NCI-H1694 (cell line): ENCODE measurements around the gene TNFSF11.

Source experiments
- DNase-seq: peaks from one replicate; lab custom pipeline; 2025; lab: John Stamatoyannopoulos, UW

The TNFSF11 gene

DNA sequence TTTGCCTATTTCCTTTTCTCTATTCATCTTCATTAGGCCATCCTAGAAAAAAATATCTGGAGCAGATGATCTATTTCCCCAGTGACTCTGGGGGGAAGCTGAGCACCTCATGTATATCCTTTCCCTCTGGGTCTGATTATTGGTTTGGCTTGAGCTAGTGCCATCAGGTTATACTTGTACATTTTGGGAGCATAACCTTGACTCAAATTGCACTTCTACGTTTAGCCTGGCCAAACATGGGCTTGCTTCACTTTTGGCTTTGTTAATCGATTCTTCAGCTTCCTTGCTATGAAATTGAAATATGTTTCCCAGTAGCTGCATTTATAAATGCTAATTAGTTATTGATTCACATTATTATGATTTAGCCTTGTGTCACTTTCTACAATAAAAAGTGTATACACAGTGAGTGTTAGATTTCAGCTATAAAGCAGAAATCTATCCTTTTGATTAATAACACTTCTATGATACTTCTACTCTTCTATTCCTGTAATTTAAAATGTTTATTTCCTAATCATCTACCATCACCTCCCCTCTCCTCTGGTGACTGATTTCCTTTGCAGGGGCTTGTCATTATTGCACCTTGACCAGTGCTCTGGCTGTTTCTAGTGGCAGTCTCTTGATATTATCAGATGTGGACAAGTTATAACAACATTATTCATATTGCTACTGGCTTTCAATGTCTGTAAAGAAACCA is 37.3 kb downstream of the TNFSF11 start:
- no peak for DNase-seq

DNA sequence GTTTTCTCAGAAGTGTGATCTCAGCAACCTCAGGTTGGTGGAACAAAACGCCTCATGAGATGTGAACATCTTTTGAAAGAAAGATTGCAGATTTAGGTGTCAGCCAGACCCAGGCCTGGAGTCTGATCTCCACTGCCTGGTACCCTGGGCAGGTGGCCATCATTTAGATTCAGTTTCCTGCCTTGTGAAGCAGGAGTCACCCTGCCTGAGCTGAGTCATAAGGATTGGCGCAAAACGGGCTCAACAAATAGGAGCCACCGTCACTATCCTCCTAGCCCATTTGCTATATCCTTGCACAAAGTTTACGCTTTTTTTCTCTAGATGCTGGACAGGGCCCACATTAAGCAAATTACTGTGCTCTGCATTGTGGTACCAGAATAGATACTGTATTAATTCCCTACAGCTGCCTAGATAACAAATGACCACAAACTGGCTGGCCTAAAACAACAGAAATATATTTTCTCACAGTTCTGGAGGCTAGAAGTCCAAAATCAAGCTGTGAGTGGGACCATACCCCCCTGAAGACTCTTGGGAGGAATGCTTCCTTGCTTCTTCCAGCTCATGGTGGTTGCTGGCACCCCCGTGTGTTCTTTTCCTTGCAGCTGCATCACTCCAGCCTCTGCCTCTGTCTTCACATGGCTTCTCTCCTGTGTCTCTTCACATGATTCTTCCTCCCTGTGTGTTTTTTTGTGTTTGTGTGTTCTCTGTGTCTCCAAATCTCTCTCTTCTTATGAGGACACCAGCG is 38.2 kb downstream of the TNFSF11 start:
- no peak for DNase-seq

- DNase-seq, result no peak
These were observed 40.6 kb downstream of the TNFSF11 start for GRCh38 chr13:42614436-42615035.

- DNase-seq, result no peak
These were observed 41.7 kb downstream of the TNFSF11 start for GRCh38 chr13:42615691-42616090.

GRCh38 chr13:42617221-42617620 is 43.3 kb downstream of the TNFSF11 start:
- DNase-seq, result no peak

DNA sequence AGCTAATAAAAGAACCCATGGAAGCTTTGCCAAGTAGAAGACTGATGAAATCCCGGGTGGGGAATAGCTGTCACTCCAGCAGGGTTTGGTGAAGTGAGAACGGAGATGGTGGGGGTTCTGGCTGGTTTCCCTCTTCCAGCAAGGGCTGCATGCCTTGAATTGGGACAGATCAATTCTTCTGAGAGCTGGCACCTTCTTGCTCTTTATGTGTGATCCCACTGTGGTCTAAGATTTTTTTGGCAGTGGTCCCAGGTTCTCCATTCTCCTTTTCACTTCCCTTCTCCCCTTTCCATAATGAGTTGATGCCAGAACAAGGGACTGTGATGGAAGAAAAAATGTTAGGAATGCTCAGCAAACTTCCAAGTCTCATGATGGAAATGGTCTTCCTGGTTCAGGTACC is 50.0 kb downstream of the TNFSF11 start:
- DNase-seq, result no peak

DNA sequence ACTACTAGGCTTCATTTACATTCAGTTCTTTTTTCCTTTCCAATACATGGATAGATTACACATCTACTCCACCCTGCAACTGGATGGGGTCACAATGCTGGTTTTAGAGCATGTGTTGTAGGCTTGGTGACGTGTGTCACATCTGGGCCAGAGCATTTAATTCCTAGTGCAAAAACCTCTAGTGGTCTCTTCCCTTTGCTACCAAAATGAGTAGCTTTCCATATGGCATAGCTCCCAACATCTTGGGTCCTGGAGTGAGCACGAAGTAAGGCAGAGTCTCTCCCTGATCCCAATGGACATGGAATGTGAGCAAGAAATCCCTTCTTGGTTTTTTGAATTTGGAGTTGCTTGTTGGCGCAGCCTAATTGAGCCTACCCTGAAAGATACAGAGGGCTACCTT is 51.7 kb downstream of the TNFSF11 start:
- no peak for DNase-seq

DNA sequence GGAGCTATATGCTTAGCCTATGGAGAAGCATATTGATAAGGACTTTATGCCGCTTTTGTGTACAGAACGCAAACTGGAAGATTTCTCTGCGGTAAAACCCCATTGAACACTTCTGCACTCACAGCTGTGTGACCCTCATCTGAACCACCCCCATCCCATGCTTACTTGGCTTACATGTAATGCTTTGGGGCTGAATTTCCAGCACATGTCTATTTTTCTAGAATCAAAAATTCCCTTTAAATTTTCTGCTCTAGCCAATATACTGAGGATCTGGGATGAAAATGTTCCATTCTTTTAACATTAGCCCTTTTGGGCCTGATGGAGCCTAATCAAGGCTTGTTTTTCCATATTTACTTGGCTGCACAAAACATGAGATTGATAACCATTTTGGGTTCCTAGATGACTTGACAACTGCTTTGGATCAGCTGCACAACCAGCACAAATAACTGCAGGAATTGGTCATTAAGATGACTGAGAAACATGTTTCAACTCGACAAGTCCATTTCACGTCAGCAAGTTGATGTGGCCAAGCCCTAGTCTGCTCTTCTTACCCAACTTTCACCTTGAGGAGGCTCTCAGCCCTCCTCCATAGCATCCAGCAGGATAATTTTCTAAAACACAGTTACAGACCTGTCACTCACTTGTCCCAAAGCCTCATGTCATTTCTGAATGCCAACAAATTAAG is 52.4 kb downstream of the TNFSF11 start:
- no peak for DNase-seq

GRCh38 chr13:42628666-42629065 is 54.7 kb downstream of the TNFSF11 start:
- no peak for DNase-seq

DNA sequence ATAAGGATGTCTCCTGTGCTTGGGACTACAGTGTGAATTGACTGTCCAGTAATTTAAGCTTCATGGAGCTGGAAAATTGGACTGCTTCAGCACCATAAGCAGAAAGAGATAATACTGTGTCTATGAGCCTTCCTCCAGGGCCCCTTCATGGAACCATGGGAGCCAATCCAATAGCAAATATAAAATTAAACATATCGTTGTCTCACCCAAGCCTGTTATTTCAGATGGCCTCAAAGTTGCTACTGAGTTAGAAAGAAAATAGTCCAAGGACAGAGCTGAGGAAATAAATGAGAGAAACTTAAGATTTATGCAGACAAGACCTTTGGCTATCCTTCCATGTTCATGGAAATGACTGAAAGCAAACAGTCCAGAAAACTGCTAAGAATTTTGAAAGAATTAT is 57.2 kb downstream of the TNFSF11 start:
- DNase-seq, result no peak

DNA sequence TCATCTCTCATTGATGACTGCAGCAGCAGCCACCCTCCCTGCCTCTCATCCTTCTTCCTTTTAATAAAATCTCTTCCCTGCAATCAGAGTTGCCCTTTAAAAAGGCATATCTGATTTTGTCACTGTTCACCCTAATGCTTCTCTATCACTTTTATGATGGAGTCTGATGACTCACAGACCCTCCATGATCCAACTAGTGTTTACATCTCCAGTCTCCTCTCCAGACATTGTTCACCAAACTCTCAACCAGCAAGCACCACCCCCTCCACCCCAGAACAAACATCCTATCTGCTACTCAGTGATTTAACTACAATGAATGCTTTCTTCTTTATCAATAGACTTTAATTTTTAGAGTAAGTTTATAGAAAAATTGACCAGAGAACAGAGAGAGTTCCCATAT is 59.5 kb downstream of the TNFSF11 start:
- no peak for DNase-seq

- DNase-seq, result no peak
These were observed 64.1 kb downstream of the TNFSF11 start for GRCh38 chr13:42638101-42638500.

DNA sequence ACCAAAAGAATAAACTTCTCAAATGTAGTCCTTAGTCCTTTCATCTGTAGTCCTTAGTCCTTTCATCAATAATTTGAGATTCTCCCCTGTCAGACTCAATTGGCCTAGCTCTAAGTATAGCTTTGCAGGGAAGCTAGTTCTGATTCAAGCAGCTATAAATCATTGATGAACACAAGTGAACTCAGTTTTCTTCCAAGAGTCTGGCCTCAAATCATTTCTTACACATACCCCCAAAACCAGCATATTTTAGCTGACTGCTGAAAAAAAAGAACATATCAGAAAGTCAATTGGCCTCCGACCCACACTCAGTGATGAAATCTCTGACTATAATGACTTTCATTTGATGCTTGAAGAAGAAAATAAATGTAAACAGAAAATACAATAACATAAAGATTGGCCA is 64.9 kb downstream of the TNFSF11 start:
- no peak for DNase-seq

DNA sequence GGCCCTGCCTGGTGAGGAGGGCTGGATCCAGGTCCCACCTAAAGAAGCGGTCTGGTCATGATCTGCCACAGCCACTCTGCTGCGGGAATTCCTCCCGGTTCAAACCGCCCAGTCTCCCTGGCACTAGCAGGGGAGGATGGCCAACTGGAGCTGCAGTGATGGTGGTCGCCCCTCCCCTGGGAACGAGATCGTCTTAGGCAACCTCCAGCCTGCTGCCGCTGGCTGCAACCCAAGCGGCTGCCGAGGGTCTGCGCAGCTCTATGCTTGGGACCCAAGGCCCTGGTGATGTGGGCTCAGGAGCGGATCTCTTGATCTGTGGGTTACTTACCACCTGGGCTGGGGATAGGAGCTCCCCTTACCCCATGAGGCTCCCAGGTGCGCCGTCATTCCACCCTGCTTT is 69.1 kb downstream of the TNFSF11 start:
- DNase-seq, result no peak

GRCh38 chr13:42644841-42645240 is 70.9 kb downstream of the TNFSF11 start:
- DNase-seq, result no peak

DNA sequence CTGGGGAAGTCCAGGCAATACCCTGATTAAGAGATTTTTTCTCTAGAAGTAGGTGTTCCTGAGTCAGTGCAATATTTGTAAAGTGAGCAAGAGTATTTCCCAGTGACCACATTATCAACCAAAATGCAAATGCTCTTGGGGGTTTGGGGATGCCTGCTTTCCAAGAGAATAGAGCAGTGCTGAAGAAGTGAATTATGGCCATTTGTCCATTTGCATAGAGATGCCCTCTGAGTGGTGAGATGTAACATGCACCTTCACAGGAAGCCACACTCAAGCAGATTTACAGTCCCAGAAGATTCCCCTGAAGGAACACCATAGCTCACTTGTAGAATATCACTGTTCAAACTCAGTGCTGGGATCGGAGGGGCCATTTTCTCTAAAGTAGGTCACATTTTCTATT is 71.8 kb downstream of the TNFSF11 start:
- no peak for DNase-seq

DNA sequence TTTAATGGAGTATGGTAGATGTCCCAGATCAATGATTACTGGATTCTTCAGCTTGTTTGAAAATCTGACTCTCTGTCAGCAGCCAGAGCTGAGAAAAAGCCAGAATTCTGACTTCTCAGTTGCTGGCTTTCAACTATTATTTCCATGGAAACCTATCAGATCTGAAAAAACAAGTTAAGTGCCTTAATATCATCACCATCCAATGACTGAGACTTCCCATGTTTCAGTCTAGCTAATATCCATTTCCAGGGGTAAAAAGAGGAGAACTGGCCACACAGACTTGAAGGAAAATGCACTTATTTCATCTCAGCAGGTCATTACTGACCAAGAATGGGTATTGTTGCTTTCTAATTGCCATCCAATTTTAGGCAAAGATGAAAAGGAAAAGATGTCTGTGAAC is 75.2 kb downstream of the TNFSF11 start:
- DNase-seq, result no peak

DNA sequence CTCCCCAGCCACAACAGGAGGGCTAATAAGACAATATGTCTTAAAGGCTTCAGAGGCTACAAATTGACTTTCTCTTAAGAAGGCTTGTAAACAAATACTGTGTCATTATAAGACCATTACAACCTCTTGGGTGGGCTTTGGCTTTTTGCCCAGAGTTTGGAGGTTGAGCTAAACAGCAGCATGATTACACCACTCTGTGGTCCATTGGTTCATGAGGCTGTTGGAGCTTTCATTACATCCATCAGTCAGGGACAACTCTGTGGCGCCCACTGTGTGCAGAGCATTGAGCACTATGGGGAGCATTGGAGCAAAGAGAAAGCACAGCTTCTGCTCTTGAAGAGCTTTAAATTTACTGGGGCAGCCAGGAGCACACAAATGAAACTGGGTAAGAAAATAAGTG is 75.9 kb downstream of the TNFSF11 start:
- no peak for DNase-seq

DNA sequence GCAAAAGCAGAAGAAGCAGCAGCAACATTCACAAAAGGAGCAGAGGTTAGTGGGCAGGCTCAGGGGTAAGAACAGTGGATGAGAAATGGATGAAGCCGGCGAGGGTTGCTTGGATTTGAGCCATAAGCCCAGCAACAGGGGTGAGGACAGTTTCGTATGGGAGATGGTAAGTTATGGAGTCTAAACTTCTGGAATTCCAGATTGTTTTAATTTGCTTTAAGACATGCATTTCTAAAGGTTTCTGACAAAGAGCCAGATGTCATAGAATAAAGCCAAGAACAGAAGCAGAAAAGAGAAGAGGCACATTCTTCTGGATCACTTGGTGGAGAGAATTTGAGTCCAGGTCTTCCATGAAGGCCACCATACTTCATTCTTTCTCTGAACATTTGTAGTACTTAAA is 76.6 kb downstream of the TNFSF11 start:
- DNase-seq, result no peak

DNA sequence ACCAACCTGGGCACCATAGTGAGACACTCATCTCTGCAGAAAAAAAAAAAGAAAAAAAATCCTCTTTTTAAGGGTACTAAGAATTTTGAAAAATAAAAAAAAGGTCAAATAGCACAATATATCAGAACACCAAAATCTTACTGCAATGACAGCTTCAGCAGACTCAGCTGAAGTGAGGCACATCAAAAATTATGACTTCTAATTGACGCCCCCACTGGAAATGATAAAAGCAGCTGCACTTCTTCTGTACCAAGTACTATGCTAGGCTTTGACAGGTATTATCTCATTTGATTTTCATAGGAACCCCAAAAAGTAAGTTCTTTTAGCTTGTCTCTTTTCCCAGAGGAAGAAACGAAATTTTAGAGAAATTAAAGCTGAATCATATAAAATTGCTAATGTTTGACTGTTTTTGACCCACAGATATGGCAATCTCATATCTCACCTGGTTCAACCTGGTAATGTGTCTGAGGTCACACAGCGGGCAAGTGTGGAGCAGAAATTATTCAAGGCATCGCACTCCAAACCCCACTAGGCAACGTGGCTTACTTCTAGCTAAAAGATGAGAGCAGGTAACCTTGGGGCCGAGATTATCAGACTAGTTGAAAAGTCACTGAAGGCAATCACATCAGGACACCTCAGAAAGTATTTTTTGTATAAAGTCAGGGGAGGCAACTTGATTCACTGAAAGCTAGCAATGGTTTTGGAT is 78.1 kb downstream of the TNFSF11 start:
- no peak for DNase-seq

- no peak for DNase-seq
These were observed 78.9 kb downstream of the TNFSF11 start for GRCh38 chr13:42652642-42653415.
